Measurements from ENCODE around the gene UQCRC1.

UQCRC1 gene

DNA sequence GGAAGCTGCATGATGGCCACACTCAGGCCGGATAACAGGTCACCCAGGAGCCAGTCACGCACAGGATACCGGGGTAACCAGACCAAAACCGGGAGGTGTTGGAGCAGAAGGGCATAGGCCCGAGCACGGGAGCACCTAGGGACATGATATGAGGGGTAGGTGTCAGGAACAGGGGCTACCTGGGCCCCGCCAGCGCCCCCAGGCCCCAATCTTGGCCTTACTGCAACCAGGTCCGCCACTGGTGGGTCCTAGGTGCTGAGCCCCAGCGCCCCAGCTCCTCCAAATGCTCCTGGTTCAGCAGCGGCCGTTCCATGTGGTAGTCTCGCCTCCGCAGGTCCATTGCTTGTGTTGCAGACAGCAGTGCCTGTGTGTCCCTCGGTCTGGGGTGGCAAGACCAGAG, 23.8 kb upstream of the UQCRC1 start:
- no peak for DNase-seq

DNA sequence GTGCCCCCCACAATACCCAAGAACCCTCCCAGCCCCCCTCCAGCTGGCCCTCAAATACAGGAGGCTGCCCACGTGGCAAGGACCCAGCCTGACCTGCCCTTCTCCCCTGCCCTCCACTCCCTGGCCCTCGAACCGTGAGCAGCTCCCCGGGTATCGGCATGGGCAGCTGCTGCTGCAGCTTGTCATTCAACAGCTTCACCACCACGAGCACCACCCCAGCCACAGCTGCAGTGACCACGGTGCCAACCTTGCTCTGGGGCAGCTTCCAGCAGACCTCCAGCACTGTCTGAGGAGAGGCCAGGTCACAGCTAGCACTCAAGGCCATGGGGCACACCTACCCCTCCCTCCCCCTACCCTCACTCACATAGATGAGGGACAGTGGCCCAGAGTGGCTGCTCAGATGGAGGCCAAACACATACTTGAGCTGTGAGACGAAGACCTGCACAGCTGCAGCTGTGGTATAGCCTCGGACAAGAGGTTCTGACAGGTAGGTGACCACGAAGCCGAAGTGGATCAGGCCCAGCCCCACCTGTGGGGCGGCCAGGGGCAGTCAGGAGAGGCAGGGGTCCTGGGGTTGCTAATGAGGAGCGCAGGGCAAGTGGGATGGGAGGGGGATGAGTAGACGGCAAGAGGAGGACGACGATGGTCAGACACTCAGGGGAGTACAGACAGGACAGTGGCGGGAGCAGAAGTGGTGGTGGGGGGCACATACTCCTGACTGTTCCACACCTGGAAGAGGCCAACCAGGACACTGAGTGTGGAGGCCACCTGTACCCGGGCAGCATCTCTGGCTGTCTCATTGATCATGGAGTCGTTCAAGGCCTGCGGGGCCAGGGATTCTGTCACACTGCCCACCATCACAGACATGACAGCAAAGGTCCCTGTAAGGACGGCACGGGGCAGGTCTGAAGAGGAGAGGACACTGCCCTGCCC, 22.3 kb upstream of the UQCRC1 start:
- no peak for DNase-seq

DNA sequence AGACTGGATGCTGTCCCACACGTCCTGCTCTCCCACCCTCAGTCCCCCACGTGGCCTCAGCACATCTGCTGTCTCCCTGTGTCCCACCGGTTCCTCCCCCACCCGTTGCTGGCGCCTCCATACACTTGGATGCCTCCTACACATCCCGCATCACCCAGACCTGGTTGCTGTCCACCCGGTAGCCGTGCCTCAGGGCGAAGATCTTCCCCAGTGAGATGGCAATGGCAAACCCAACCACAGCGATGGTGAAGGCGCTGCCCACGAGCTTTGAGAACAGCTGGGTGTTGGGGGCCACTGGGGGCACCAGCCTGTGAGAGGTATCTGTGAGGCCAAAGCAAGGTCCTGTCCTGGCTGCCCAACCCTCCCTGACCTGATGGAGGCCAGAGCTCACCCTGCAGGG, 21.4 kb upstream of the UQCRC1 start:
- no peak for DNase-seq

DNA sequence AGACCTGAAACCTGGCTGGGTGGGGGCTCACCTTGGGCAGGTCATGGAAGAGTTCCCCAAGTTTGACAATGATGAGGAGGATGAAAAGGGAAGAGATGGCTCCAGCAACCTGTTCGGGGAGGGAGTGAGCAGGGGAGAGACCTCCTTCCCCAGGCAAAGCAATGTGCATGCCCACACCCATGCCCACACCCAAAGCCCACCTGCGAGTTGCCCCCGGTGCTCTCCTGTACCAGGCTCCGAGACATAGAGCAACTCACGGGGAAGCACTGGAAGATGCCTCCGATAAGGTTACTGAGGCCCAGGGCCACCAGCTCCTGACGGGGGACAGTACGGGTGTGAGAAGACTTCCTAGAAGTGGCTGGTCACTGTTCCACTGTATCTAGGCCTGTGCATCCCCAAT, 21.0 kb upstream of the UQCRC1 start:
- no peak for DNase-seq

DNA sequence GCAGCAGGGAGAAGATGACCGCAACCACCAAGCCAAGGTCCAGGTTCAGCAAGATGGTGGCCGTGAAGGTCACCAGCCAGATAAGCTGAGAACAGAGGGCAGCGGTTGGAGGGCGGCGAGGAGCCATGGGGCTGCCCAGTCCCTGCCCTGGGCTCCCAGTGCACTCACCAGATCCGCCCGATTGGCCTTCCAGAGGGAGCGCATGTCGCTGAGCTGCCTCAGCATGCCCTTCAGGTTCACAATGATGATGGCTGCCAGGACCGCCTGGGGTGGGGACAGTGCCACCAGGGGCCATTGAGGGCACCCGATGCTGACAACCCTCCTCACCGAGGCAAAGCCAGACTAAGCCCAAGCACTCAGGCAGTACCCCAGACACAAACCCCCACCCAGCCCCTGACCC, 20.4 kb upstream of the UQCRC1 start:
- DNase-seq: no peak

DNA sequence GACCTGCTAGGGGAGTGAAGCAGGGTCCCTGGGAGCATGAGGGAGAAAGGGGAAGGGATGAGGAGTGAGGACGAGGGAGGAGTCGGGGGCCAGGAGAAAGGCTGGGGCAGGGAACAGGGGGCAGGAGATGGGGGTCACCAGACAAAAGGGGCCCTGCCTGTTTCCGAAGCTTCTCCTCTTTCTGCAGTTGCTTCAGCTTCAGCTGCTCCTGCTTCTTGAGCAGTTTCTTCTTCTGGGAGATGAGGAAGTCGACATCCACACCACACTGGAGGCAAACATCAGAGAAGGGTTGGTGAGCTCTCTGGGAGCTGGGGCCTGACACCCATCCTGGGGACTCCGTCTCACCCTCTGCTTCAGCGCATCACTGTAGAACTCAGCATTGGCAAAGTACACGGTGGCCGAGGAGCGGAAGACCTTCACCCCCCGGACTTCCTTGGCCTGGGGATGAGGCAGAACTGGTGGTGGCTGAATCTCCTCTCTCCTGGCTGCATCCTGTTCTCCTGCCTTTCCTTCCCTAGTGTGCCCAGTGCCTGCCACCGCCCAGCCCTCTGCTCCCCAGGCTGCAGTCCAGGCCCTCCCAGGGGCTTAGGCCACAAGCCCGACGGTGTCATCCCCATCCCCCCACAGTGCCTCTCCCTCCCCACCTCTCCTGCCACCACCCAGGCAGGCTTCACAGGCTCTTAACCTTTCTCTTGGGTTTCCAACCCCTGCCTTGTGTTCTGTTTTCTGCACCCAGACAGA, 19.0 kb upstream of the UQCRC1 start:
- DNase-seq: no peak

DNA sequence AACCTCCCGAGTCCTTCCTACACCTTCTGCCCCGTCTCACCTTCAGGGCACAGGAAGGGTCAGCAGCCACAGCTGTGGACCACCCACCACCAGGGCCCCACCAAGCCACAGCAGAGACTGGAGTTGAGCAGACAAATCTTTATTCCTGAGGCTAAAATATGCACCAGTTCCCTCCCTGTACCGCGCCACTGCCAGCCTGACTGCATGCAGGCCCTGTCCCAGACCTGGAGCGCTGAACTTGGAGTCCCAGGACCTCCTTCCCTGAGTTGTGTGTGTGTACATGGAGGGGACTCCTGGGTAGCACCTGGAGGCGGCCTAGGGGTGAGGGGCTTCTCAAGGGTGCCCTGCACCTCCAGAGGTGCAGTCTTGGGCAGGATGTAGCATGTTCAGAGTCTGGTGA, 16.2 kb upstream of the UQCRC1 start:
- no peak for DNase-seq

DNA sequence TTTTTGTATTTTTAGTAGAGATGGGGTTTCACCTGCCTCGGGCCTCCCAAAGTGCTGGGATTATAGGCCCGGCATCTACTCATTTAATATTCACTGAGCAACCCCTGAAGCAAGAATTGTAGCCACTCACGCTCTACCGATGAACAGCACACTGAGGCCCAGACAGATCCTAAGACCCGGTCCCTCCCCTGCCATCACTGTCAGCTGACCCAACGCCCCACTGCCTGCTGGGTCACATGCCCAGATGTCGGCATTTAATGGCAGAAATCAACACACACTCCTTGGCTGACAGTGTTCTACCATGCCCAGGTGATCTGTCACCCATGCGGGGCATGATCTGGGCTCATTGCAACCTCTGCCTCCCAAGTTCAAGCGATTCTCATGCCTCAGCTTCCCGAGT, 15.3 kb upstream of the UQCRC1 start:
- DNase-seq: no peak

DNA sequence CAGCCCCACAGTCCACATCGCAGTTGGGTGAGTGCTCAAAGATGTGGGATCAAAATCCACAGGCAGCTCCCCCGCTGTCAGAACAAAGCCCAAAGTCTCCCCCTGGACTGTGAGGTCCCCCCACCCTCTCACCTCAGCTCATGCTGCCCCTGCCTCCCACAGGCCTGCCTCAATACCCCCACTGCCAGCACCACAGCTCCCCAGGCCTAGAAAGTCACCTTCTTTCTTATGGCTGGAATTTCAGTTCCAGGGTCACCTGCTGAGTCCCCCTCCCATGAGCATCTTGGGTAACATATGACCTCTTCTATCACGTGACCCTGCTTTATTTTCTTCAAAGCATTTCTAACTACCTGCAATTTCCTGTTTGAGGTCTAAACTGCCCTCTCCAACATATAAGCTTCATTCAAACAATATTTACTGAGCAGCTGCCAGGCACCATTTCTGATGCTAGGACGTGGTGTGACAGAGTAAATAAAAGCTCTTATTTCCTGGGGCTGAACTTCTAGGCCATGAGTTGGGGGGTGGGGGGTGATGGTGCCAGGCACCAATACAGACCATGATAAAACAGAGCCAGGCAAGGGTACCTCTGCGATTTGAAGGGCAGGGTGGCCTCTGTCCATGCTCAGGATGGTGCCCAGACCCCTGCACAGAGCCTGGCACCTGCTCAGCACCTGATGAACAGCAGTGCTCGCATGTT, 14.6 kb upstream of the UQCRC1 start:
- DNase-seq: no peak

DNA sequence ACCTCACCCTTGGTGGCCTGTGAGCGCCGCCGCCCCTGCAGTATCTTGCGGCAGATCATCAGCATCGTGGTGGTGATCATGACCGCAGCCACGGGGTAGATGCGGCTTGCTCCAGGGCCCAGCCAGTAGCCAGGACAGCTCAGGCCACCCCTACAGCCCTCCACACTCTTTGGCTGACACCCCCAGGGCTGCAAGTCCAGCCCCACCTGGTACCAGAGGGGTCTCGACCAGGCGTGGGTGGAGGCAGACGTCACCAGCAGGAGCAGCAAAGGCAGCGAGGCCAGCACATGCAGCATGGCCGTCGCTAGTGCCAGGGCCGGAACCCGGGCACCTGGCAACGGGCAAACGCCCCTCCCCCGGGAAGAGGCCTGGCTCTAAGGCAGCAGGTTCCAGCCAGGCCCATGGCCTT, 12.0 kb upstream of the UQCRC1 start, which contains the start of gene TMEM89:
TMEM89 (minus strand) TSS at position 309 of the 409 bp plus-strand sequence; CDS start at position 296, 13 bp downstream.
- DNase-seq: no peak

DNA sequence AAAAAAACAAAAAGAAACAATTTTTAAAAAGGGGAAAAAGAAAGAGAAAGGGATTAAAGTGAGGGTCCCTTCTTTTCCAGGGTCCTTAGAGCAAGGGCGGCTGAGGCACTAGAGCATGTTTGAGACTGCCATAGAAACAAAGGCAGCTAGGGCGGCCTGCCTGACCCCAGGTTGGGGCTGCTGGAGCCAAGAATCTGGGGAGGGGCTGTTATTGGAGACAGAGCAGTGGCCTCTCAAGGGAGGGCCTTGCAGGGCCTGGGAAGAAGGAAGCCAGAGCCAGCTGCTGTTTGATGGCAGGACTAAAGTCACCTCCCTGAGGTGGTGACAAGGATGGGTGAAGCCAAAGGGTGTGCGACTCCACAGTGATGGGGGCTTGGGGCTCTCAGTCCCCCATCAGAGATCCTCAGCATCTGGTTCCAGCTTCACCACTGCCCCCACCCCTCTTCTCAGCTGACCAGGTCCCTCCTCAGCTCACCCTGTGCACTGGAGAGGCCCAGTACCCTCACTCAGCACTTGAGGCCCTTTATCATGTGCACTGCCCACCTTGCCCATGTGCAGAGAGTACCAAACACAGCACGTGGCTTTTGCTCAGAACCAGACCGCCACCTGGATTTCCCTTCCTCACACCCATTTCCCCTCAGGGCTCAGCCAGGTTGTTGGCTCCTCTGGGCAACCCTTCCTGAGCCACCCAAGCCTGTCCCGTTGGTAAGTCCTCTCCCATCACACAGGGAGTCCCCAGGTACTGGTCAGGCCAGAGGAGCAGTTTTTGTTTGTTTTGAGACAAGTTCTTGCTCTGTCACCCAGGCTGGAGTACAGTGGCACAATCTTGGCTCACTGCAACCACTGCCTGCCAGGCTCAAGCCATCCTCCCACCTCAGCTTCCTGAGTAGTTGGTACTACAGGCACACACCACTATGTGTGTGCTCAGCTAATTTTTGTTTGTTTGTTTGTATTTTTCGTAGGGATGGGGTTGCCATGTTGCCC, 10.4 kb upstream of the UQCRC1 start:
- DNase-seq: no peak

DNA sequence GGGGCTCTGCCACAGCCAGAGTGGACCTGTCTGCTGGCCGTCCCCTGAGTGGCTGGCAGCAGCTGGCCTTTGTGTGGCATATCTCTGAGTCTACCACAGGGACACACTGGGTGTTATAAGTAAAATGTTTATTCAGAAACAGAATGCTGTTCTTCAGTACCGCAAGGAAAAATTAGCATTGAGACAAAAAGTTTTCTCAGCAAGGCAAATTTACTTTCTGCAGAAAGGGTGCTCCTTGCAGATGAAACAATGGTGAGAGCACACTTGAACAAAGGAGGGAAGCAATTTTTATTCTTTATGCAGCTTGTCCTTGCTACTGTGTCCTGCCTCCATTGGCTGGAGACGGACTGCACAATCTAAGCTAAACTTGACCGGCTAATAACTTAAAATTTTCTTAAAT, 8.1 kb upstream of the UQCRC1 start:
- peak; percentile 18 to 26 for DNase-seq

DNA sequence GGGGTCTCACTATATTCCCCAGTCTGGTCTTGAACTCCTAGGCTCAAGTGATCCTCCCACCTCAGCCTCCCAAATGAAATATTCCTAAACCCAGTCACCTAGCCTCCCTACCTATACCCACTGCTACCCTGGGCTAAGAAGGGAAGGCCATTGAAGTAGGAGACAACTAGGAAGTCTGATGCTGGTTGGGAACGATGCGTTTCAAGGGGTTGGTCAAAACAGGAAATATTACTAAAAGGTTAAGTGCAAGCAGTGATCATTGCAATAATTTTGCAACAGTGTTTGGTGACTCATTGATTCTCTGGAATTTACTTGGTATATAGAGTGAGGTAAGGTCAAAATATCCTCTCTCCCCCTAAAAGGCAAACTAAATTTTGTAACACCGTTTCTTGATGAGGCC, 4.6 kb upstream of the UQCRC1 start:
- DNase-seq: peak; percentile 81 to 96

DNA sequence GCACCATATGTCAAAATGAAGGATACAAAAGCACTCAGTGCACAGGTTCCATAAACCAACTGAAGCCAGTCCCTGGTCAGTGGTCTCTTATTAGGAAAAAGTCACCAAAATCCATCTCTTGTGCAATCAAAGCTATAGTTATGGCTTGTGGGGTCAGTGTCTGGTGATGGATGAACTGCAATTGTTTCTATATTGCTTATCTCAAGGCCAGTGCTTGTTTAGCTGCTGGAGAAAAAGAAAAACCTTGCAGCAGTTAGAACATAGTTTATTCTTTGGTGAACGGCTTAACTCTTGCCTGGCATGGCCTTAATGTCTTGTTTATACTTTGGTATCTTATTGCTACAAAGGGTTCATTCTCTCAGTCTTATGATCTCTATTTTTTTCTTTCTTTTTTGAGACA, 2.9 kb upstream of the UQCRC1 start:
- no peak for DNase-seq

DNA sequence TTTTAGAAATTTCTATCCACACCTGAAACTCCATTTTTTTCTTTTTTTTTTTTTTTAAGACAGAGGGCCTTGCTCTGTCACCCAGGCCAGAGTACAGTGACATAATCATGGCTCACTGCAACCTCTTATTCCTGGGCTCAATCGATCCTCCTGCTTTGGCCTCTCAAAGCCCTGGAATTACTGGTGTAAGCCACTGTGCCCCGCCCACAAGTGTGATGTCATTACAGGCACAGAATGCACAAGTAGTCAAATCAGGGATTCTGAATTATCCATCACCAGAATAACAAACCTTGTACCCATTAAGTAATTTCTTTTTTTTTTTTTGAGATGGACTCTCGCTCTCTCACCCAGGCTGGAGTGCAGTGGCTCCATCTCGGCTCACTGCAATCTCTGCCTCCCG, 1.9 kb downstream of the UQCRC1 start:
- DNase-seq: peak; percentile 18 to 43

DNA sequence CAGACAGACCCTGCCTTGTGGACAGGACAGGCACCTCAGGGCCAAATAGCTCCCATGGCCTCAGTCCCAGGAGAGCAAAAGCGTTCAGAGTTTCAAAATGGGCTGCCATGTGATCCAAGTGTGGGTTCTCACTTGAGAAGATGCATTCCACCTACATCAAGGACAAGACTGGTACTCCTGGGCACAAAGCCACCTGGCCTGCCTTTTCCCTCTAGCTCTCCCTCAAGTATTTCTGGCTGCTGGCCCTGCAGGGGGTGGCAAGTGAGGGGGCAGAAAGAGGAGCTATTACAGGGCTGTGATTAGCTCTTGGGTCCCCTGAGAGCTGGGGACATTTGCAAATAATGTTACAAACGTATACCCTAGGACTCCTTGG, 7.8 kb downstream of the UQCRC1 start:
- no peak for DNase-seq

DNA sequence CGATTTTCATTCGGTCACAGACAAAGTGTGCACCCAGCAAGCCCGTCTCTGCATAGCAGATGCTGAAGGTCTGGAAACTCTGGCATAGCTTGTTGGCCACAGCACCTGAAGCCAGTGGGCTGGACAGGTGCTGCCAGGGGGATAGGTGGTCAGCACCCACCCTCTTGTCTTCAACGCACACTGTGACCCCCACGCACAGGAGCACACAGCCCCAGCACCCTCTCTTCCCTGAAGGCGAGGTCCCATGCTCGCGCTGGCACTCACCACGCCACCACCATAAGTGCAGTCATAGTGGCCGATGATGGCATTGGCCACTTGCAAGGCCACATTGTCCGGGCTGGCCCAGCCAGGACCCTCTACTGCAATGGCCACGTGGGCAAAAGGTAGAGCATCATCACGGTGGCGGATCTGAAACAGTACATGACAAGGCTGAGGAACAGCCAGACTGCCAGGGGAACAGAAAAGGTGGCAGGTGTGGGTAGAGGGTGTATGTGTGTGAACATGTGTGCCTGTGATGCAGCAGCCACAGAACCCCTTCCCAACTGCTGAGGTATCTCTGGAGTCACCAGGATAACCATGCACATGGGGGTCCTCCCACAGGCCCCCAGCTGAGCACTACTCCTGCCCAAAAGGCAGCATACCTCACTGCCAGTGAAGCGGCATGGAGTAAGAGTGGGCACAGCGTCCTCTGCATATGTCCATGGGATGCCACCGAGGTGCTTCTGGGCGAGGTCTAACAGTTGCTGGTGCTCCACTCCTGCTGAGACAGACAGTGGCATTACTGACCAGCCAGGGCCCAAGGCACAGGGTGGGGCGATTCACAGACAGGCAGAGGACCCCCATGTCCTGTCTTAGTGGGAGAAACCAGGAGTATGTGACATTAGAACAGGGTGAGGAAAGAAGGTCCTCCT, 8.5 kb downstream of the UQCRC1 start:
- DNase-seq: no peak

DNA sequence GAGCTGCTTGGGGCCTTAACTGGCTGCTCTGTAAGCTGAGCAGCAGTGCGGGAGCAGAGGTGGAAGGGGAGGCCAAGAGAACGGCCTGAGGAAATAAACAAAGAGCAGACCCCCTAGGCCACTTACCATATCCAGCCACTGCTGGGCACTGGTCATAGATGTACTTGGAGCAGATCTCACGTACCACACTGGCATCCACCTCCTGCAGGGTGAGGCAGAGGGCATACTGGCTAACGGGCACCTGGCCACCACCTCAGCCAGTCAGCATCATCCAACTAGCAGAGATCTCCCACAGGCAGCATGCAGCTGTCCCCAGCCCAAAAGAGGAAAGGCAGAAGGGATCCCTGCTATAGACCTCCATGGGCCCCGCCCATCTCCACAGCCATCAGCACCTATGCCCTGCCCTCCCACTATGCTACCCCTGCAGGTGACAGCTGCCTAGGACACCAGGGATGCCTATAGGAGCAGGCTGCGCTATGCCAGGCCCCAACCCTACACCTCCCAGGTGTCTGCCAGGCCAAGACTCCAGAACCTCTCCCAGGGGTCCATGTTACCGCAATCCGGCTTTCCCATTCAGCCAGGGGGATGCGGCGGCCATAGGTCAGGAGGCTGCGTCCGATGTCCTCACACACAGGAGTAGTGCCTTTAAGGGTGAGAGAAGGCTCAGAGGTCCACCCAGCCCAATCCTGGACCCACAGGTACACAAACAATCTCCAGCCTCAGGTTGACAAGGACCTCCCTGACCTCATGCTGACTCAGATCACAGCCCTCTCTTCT, 9.7 kb downstream of the UQCRC1 start:
- DNase-seq: no peak

DNA sequence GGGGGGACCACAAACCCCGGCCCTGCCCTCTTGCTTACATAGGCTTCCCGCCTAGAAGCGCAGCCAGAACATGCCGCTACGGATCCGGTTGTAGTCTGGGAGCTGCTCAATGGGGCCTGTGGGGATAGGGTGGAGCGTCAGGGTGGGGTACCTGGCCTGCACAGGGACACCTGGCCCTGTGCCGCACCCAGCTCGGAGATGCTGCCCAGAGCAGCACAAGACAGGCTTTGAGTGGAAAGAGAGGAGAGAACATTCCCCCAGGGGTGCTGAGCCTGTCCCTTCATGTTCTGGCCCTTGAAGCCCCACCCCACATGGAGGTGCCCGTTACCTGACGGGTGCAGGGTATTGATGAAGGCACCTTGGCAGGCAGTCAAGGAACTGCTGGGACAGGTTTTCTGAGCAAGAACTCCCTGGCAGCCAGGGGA, 10.4 kb downstream of the UQCRC1 start:
- DNase-seq: no peak
